GM12878 (cell line): Measurements from ENCODE around the gene CACNA1G. TPM values are rescaled to one million over a fixed set of nuclear protein-coding genes. Genes with fewer than 3 reads are reported as not detected.

Experiments
- ATAC-seq: fragments of 200-7000 bp; cut with Tn5 transposase; 3 replicates; pipeline ENCODE4 v1.9.1; 2020; ENCODE audit warnings: mild to moderate bottlenecking, moderate library complexity
- BruUV-seq: library from RNA; stranded (reverse); fragments of 400-500 nt; replicated peaks from 2 replicates; lab custom pipeline; 2021; lab: Mats Ljungman, UMichigan
- CTCF ChIA-PET: fragments of 300-600 bp; sonication (Branson Sonifier 250); formaldehyde crosslinking; extraction: SDS; loops from one replicate; lab custom pipeline; 2021; ENCODE audit warnings: inconsistent platforms; lab: Yijun Ruan, JAX
- POLR2A ChIA-PET: fragments of 350-600 bp; formaldehyde crosslinking; extraction: SDS; loops from one replicate; lab custom pipeline; 2021; ENCODE audit warnings: inconsistent platforms; lab: Charles Lee
- RAD21 ChIA-PET: fragments of 300-600 bp; sonication (Branson Sonifier 250); formaldehyde crosslinking; loops from one replicate; lab custom pipeline; 2023; ENCODE audit warnings: antibody characterized with exemption; ENCODE audit not compliant: unreplicated experiment; lab: Charles Lee
- SMC1A ChIA-PET: fragments of 300-600 bp; sonication (Branson Sonifier 250); formaldehyde crosslinking; loops from one replicate; lab custom pipeline; 2023; ENCODE audit not compliant: unreplicated experiment, uncharacterized antibody; lab: Charles Lee
- DNase-seq: peaks from one replicate; pipeline ENCODE4 v3.0.0-alpha.2; 2011; ENCODE audit warnings: low read depth, low spot score
- FAIRE-seq: peaks from 3 replicates; lab custom pipeline; 2011; peaks lifted over from hg19 to GRCh38; lab: Jason Lieb, UNC
- H2AFZ ChIP-seq: 2 replicates; pipeline ENCODE4 v1.6.0; 2011; ENCODE audit warnings: low read depth, low read length, control low read depth; ENCODE audit not compliant: control insufficient read depth
- H3K27ac ChIP-seq: 2 replicates; pipeline ENCODE4 v1.5.1; 2011; ENCODE audit warnings: control low read depth; ENCODE audit not compliant: control insufficient read depth, insufficient read depth
- H3K27me3 ChIP-seq, 2 experiments: replicated peaks in 1 of 2; 2 replicates each; pipeline versions ENCODE4 v1.6.0 to v1.6.1; 2011; ENCODE audit warnings: low read length in 1 of 2; ENCODE audit not compliant: control insufficient read depth in 2 of 2, insufficient read depth in 2 of 2
- H3K36me3 ChIP-seq, 2 experiments: 2 replicates each; pipeline ENCODE4 v1.5.1; 2011; ENCODE audit warnings: low read length in 1 of 2; ENCODE audit not compliant: control insufficient read depth in 2 of 2, insufficient read depth in 2 of 2
- H3K4me1 ChIP-seq: 2 replicates; pipeline ENCODE4 v1.6.1; 2011; ENCODE audit warnings: mild to moderate bottlenecking, low read length, moderate library complexity, mixed read lengths; ENCODE audit not compliant: control insufficient read depth, insufficient read depth
- H3K4me2 ChIP-seq: 2 replicates; pipeline ENCODE4 v1.6.0; 2011; ENCODE audit warnings: control low read depth; ENCODE audit not compliant: control insufficient read depth, insufficient read depth
- H3K4me3 ChIP-seq: fragments of 200-600 bp; sonication (generic); 2 replicates; pipeline ENCODE4 v1.5.1; 2016
- H3K79me2 ChIP-seq: 2 replicates; pipeline ENCODE4 v1.6.0; 2011; ENCODE audit warnings: low read length; ENCODE audit not compliant: control insufficient read depth, insufficient read depth
- H3K9ac ChIP-seq: 2 replicates; pipeline ENCODE4 v1.8.0; 2011; ENCODE audit warnings: low read length, control low read depth, mixed read lengths; ENCODE audit not compliant: control insufficient read depth, insufficient read depth
- H3K9me3 ChIP-seq: replicated peaks from 3 replicates; pipeline ENCODE4 v1.5.1; 2011; ENCODE audit warnings: mild to moderate bottlenecking, low read length; ENCODE audit not compliant: control insufficient read depth, insufficient read depth
- H4K20me1 ChIP-seq: 2 replicates; pipeline ENCODE4 v1.6.0; 2011; ENCODE audit not compliant: control insufficient read depth, insufficient read depth
- TARDBP ChIP-seq: IDR thresholded peaks from 2 replicates; pipeline ENCODE4 v1.6.1; 2016; ENCODE audit warnings: borderline replicate concordance
- WGBS: methylation state at CpG from one replicate; pipeline ENCODE4 v1.1.6; 2016; ENCODE audit warnings: low lambda C conversion rate; ENCODE audit not compliant: insufficient replicate concordance, insufficient coverage; ENCODE audit errors: missing lambda C conversion rate; 5-methylcytosine and 5-hydroxymethylcytosine counted together
- in situ Hi-C: fragments of 300-500 bp; cut with MboI; formaldehyde crosslinking; loops from 9 replicates; pipeline ENCODE4 v1.14.3; 2018; ENCODE audit warnings: mixed read lengths
- intact Hi-C: fragments of 100-400 bp; cut with micrococcal nuclease; formaldehyde crosslinking; loops from one replicate; pipeline ENCODE4 v1.14.2; 2022; ENCODE audit not compliant: unreplicated experiment
- polyA plus RNA-seq, 11 experiments: library from polyadenylated mRNA; depleted of rRNA in 4 of 11; unstranded in 6 of 11; stranded (reverse) in 5 of 11; fragments of >200 nt; fragmentation: Nextera tagmentation in 4 of 11; fragmentation: Illumina TruSeq in 1 of 11; extraction: Ambion mirVana in 4 of 11; extraction: Trizol in 1 of 11; gene quantifications; 1 replicate in 1 of 11; 2 replicates in 10 of 11; pipeline versions ENCODE4 v1.2.1 to v1.2.3, GENCODE V29; 2011 to 2016; ENCODE audit warnings: inconsistent platforms in 2 of 11, missing spikeins in 2 of 11, low read depth in 1 of 11
- total RNA-seq, 4 experiments: library from RNA; depleted of rRNA in 3 of 4; stranded (reverse); fragments of >200 nt in 3 of 4; fragmentation: Illumina TruSeq in 1 of 4; extraction: Trizol in 1 of 4; gene quantifications; 2 replicates each; pipeline versions ENCODE4 v1.2.1 to v1.2.3, GENCODE V29; 2013 to 2021
- TF ChIP-seq, protein P1 (sequence below): IDR thresholded peaks from 2 replicates; pipeline ENCODE4 v1.6.1; 2012; ENCODE audit warnings: low read depth, low read length, improper control_type of control experiment

Gene CACNA1G
- total and polyA plus RNA-seq, 10 of the 15 experiments (the other 5 are each of a cell fraction or from before 2014, with no cell fraction given), result 0.03 to 0.15 TPM; not detected in 8

- TF ChIP-seq, protein P1, sequence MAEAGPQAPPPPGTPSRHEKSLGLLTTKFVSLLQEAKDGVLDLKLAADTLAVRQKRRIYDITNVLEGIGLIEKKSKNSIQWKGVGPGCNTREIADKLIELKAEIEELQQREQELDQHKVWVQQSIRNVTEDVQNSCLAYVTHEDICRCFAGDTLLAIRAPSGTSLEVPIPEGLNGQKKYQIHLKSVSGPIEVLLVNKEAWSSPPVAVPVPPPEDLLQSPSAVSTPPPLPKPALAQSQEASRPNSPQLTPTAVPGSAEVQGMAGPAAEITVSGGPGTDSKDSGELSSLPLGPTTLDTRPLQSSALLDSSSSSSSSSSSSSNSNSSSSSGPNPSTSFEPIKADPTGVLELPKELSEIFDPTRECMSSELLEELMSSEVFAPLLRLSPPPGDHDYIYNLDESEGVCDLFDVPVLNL, result no peak
These were observed 88.8 kb downstream of the CACNA1G start (continued) for GRCh38 chr17:50649042-50649908.

DNA sequence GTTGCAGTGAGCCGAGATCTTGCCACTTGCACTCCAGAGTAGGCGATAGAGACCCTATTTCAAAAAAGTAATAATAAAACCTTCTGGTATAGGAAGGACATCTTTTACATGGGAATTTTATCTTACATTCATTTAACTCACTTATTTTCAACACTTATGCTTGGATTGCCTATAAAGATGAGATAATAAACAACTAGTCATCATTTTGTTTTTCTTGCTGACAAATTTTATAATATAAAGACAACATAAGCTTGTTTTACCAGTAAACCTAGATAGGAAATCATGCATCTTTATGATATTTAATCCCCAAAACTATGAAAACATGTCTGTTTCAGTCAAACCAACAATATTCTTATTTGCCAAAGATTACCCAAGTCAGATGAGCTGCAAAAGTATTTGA lies 91.1 kb downstream of the CACNA1G start:
- ChIA-PET RAD21 (no interaction called here), POLR2A (no interaction called here), CTCF (interaction anchor here (0.9 kb wide), 1 partner anchor 21 kb away, joined by 4 read pairs; no protein-coding TSS in a partner anchor), SMC1A (interaction anchor here (1.1 to 1.8 kb wide), 4 partner anchors 10 to 43 kb away, joined by 3 to 4 read pairs (median 3); no protein-coding TSS in a partner anchor)
- Histone ChIP-seq H3K79me2 (no peaks in the 10 kb centered on the region), H3K9me3 (peaks cover 3% of the 10 kb centered on the region; the same call in 2 of the 3 replicates), H3K4me2 (no peak overlapping the region), H3K36me3 (no peaks in the 10 kb centered on the region), H2AFZ (no peak overlapping the region), H3K27me3 (no peaks in the 10 kb centered on the region), H3K4me1 (no peaks in the 10 kb centered on the region), H3K27ac (no peak overlapping the region), H3K4me3 (no peak overlapping the region), H3K9ac (no peak overlapping the region), H4K20me1 (no peaks in the 10 kb centered on the region)
- WGBS, result 92% methylated on average over 2 of the region's 2 CpGs
- no peak for TF ChIP-seq TARDBP
- no peak for FAIRE-seq
- ATAC-seq, result no peak
- intact Hi-C loops, result no loop called here
- BruUV-seq, result no TSS peak
- in situ Hi-C loops, result no loop called here
- DNase-seq, result no peak
